GM18867 (cell line): Measurements from ENCODE around the gene ANKRD13B.

Source experiments
- ATAC-seq: cut with Tn5 transposase; IDR thresholded peaks from one replicate; pipeline ENCODE4 v1.9.1; 2021; ENCODE audit warnings: mild to moderate bottlenecking, moderate library complexity; ENCODE audit not compliant: unreplicated experiment

Gene ANKRD13B

GRCh38 chr17:29581583-29582253 lies 11.2 kb upstream of the ANKRD13B start:
- ATAC-seq = no peak

- no peak for ATAC-seq
Observed at GRCh38 chr17:29582254-29582765, 10.6 kb upstream of the ANKRD13B start.

GRCh38 chr17:29582772-29583171 lies 10.2 kb upstream of the ANKRD13B start:
- no peak for ATAC-seq

- ATAC-seq = no peak
Observed at GRCh38 chr17:29583324-29584248, 9.3 kb upstream of the ANKRD13B start.

- no peak for ATAC-seq
Observed at GRCh38 chr17:29584452-29585079, 8.4 kb upstream of the ANKRD13B start.

- ATAC-seq = no peak
Observed at GRCh38 chr17:29585080-29585751, 7.7 kb upstream of the ANKRD13B start.

GRCh38 chr17:29586676-29587469 lies 6.1 kb upstream of the ANKRD13B start:
- ATAC-seq = no peak

GRCh38 chr17:29587591-29587990 lies 5.3 kb upstream of the ANKRD13B start:
- ATAC-seq = no peak

- ATAC-seq = no peak
Observed at GRCh38 chr17:29588017-29588561, 4.8 kb upstream of the ANKRD13B start.

- ATAC-seq = peak; percentile 17
Observed at GRCh38 chr17:29588562-29589411, 4.1 kb upstream of the ANKRD13B start.

GRCh38 chr17:29589524-29590410 lies 3.2 kb upstream of the ANKRD13B start, which contains the start of gene GIT1:
Gene GIT1, minus strand, starts transcription at chr17:29589648. Its CDS starts 270 bp downstream, at chr17:29589378.
- peak; percentile 61 for ATAC-seq

- ATAC-seq = no peak
Observed at GRCh38 chr17:29590411-29591145, 2.4 kb upstream of the ANKRD13B start.

GRCh38 chr17:29591146-29591736 lies 1.7 kb upstream of the ANKRD13B start:
- ATAC-seq = no peak

GRCh38 chr17:29591737-29592608 lies 959 bp upstream of the ANKRD13B start:
- no peak for ATAC-seq

GRCh38 chr17:29593591-29594518 lies 923 bp downstream of the ANKRD13B start:
- no peak for ATAC-seq
